ENCODE results near the gene SGIP1.

DNA sequence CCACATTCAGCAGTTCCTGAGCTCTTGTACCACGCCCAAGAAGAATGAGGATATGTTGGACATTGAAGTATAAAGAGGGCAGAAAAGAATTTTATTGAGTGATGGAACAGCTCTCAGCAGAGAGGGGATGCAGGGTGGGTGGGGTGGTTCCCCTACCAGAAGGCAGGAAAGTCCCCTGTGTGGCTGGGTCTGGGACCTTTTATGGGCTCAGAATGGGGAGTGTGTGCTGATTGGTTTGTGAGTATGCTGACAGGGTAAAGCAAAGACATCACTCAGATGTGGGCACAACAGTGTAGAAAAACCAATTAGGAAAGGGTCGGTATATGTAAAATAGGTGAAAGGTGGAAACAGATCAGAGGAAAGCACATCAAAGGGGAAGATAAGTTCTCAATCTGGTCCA is 62.2 kb downstream of the SGIP1 start:
- no peak for TF ChIP-seq POLR2A (IDR thresholded peaks at IDR 0.05)
- TF ChIP-seq, protein P1, sequence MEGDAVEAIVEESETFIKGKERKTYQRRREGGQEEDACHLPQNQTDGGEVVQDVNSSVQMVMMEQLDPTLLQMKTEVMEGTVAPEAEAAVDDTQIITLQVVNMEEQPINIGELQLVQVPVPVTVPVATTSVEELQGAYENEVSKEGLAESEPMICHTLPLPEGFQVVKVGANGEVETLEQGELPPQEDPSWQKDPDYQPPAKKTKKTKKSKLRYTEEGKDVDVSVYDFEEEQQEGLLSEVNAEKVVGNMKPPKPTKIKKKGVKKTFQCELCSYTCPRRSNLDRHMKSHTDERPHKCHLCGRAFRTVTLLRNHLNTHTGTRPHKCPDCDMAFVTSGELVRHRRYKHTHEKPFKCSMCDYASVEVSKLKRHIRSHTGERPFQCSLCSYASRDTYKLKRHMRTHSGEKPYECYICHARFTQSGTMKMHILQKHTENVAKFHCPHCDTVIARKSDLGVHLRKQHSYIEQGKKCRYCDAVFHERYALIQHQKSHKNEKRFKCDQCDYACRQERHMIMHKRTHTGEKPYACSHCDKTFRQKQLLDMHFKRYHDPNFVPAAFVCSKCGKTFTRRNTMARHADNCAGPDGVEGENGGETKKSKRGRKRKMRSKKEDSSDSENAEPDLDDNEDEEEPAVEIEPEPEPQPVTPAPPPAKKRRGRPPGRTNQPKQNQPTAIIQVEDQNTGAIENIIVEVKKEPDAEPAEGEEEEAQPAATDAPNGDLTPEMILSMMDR (IDR thresholded peaks at IDR 0.05) = no peak

Data from sigmoid colon (tissue), 3 donors.